Measurements from ENCODE around the gene LARGE1.

LARGE1 gene

DNA sequence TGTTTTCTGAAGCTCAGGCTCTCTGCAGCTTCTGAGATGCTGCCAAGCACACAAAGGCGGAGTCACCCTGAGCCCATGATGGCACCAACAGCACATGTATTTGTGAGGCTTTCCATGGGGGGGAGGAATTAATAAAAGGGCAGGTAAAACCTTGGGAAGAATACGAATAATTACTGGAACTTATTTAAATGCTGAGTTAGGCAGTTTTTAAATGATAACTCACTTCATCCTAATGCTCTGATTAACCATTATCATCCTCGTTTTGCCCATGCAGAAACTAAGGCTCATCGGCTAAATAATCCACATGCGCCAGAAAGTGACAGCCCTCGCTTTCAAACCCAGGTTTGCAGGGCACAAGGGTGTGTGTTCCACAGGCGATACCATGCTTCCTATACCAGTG is 35.4 kb downstream of the LARGE1 start:
- in situ Hi-C loops (cut with HindIII; ENCODE audit: low sequenced_read_pairs) = no loop called here
- no peak for DNase-seq (ENCODE audit: low read depth)
- TF ChIP-seq, protein P1, sequence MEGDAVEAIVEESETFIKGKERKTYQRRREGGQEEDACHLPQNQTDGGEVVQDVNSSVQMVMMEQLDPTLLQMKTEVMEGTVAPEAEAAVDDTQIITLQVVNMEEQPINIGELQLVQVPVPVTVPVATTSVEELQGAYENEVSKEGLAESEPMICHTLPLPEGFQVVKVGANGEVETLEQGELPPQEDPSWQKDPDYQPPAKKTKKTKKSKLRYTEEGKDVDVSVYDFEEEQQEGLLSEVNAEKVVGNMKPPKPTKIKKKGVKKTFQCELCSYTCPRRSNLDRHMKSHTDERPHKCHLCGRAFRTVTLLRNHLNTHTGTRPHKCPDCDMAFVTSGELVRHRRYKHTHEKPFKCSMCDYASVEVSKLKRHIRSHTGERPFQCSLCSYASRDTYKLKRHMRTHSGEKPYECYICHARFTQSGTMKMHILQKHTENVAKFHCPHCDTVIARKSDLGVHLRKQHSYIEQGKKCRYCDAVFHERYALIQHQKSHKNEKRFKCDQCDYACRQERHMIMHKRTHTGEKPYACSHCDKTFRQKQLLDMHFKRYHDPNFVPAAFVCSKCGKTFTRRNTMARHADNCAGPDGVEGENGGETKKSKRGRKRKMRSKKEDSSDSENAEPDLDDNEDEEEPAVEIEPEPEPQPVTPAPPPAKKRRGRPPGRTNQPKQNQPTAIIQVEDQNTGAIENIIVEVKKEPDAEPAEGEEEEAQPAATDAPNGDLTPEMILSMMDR (IDR thresholded peaks at IDR 0.05; ENCODE audit: low read depth, low read length, missing control alignments) = no peak
- H3K4me3 ChIP-seq (ENCODE audit: low read depth, low read length) = no peak overlapping the region

- DNase-seq (ENCODE audit: low read depth) = no peak
- TF ChIP-seq, protein P1 (IDR thresholded peaks at IDR 0.05; ENCODE audit: low read depth, low read length, missing control alignments) = no peak
- no peak overlapping the region for H3K4me3 ChIP-seq (ENCODE audit: low read depth, low read length)
- in situ Hi-C loops (cut with HindIII; ENCODE audit: low sequenced_read_pairs) = no loop called here
Observed at GRCh38 chr22:33883961-33884808, 36.1 kb downstream of the LARGE1 start.

DNA sequence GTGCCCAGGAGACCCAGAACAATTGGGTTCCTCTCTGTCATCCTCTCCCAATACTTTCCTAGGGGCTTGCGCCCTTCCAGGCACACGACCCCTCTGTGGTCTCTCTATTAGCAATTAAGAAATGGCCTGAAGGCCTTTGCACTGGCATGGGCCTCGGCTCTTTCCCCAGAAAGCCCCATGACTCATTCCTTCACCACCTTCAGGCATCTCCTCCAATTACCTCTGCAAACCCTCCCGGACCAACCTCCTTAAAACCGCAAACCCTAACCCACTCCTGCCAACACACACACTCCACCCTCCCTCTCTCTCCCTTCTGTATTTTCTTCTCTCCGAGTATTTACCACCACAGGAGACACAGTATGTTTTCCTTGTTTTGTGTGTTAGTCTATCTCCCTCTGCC is 36.7 kb downstream of the LARGE1 start:
- H3K4me3 ChIP-seq (ENCODE audit: low read depth, low read length) = no peak overlapping the region
- in situ Hi-C loops (cut with HindIII; ENCODE audit: low sequenced_read_pairs) = no loop called here
- DNase-seq (ENCODE audit: low read depth) = no peak
- TF ChIP-seq, protein P1 (IDR thresholded peaks at IDR 0.05; ENCODE audit: low read depth, low read length, missing control alignments) = no peak

DNA sequence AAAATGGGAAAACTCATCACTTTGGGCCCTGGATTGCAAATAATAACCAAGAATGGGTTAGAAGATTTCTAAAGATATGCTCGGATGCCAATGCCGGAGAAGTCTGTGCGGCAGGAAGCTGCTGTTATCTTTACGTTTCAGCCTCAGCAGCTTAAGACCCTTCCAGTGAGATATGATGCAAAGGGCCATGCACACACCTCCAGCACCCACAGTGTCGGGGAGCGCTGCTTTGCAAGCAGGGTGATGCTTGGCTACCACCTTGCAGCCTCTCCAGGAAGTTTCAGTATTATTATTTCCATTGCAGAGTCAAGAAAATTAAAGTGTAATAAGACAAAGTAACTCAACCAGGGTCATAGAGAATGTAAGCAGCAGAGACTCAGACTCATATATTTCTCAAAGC is 37.3 kb downstream of the LARGE1 start:
- in situ Hi-C loops (cut with HindIII; ENCODE audit: low sequenced_read_pairs) = no loop called here
- H3K4me3 ChIP-seq (ENCODE audit: low read depth, low read length) = no peak overlapping the region
- TF ChIP-seq, protein P1 (IDR thresholded peaks at IDR 0.05; ENCODE audit: low read depth, low read length, missing control alignments) = no peak
- DNase-seq (ENCODE audit: low read depth) = no peak

DNA sequence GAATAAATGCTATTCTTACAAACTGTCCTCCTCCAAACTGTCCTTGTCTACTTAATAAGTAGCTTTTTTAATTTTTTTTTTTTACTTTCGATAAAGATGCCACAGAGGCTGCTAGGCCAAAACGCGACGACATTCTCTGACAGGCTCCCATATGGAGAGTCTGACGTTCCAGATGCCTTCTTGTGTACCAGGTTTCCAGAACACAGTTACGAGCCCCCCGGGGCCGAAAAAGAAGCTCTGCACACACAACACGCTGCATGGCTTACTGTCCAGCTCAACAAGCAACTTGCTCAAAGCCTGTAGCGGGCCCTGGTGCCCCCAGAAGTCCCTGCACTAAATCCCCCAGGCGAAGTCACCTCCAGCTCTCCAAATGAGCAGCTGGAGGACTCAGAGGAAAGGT is 39.3 kb downstream of the LARGE1 start:
- no peak for DNase-seq (ENCODE audit: low read depth)
- H3K4me3 ChIP-seq (ENCODE audit: low read depth, low read length) = no peak overlapping the region
- in situ Hi-C loops (cut with HindIII; ENCODE audit: low sequenced_read_pairs) = no loop called here
- TF ChIP-seq, protein P1 (IDR thresholded peaks at IDR 0.05; ENCODE audit: low read depth, low read length, missing control alignments) = no peak

- DNase-seq (ENCODE audit: low read depth) = no peak
- TF ChIP-seq, protein P1 (IDR thresholded peaks at IDR 0.05; ENCODE audit: low read depth, low read length, missing control alignments) = no peak
- no peak overlapping the region for H3K4me3 ChIP-seq (ENCODE audit: low read depth, low read length)
- in situ Hi-C loops (cut with HindIII; ENCODE audit: low sequenced_read_pairs) = no loop called here
Observed at GRCh38 chr22:33879796-33880195, 40.5 kb downstream of the LARGE1 start.

Measured in astrocyte of the cerebellum (primary cell).